H9 (cell line): ENCODE measurements around the gene ZNF684. TPM values are rescaled to one million over a fixed set of nuclear protein-coding genes. Genes with fewer than 3 reads are reported as not detected.

Source experiments
- DNase-seq: peaks from one replicate; pipeline ENCODE4 v3.0.0-alpha.2; 2017
- H2AFZ ChIP-seq: one replicate; pipeline ENCODE4 v1.6.1; 2013; ENCODE audit warnings: mild to moderate bottlenecking, low read length, control low read depth, moderate library complexity
- H2AK5ac ChIP-seq: 2 replicates; pipeline ENCODE4 v1.6.1; 2013; ENCODE audit warnings: low read length, control low read depth, mixed read lengths; ENCODE audit not compliant: insufficient read length
- H2BK120ac ChIP-seq: one replicate; pipeline ENCODE4 v1.6.1; 2013; ENCODE audit warnings: low read depth, mild to moderate bottlenecking, low read length, control low read depth, inconsistent platforms; ENCODE audit not compliant: poor library complexity, severe bottlenecking
- H2BK12ac ChIP-seq: 2 replicates; pipeline ENCODE4 v1.6.1; 2013; ENCODE audit warnings: low read length, control low read depth, mixed read lengths, low read depth; ENCODE audit not compliant: insufficient read length
- H2BK15ac ChIP-seq: 2 replicates; pipeline ENCODE4 v1.6.1; 2013; ENCODE audit warnings: low read depth, low read length, control low read depth
- H2BK20ac ChIP-seq: one replicate; pipeline ENCODE4 v1.6.1; 2013; ENCODE audit warnings: low read depth, mild to moderate bottlenecking, low read length, control low read depth, inconsistent platforms; ENCODE audit not compliant: poor library complexity, severe bottlenecking
- H2BK5ac ChIP-seq: 2 replicates; pipeline ENCODE4 v1.6.1; 2013; ENCODE audit warnings: low read length, control low read depth, mixed read lengths; ENCODE audit not compliant: insufficient read length
- H3K14ac ChIP-seq: 2 replicates; pipeline ENCODE4 v1.6.1; 2013; ENCODE audit warnings: low read length, control low read depth; ENCODE audit not compliant: insufficient read depth
- H3K18ac ChIP-seq: 2 replicates; pipeline ENCODE4 v1.6.1; 2013; ENCODE audit warnings: low read depth, mild to moderate bottlenecking, mixed read lengths, low read length, control low read depth; ENCODE audit not compliant: insufficient read length
- H3K23ac ChIP-seq: 2 replicates; pipeline ENCODE4 v1.6.1; 2013; ENCODE audit warnings: low read length, control low read depth, mixed read lengths, low read depth; ENCODE audit not compliant: insufficient read length
- H3K23me2 ChIP-seq: 2 replicates; pipeline ENCODE4 v1.6.1; 2013; ENCODE audit warnings: low read depth, mild to moderate bottlenecking, mixed read lengths, low read length, control low read depth; ENCODE audit not compliant: insufficient read length, poor library complexity, severe bottlenecking
- H3K27ac ChIP-seq: 2 replicates; pipeline ENCODE4 v1.5.1; 2013; ENCODE audit warnings: low read length, control low read depth, mixed read lengths, low read depth; ENCODE audit not compliant: insufficient read length
- H3K27me3 ChIP-seq: 2 replicates; pipeline ENCODE4 v1.6.1; 2013; ENCODE audit warnings: low read length, control low read depth, inconsistent platforms; ENCODE audit not compliant: insufficient read depth
- H3K4ac ChIP-seq: 2 replicates; pipeline ENCODE4 v1.6.1; 2013; ENCODE audit warnings: low read depth, mild to moderate bottlenecking, control low read depth, inconsistent platforms, low read length, moderate library complexity
- H3K4me1 ChIP-seq: 2 replicates; pipeline ENCODE4 v1.6.1; 2013; ENCODE audit warnings: low read length, control low read depth, inconsistent platforms; ENCODE audit not compliant: insufficient read depth
- H3K4me2 ChIP-seq: 2 replicates; pipeline ENCODE4 v1.6.1; 2013; ENCODE audit warnings: low read length, control low read depth, mixed read lengths; ENCODE audit not compliant: insufficient read length, insufficient read depth
- H3K56ac ChIP-seq: 2 replicates; pipeline ENCODE4 v1.6.1; 2013; ENCODE audit warnings: low read depth, mild to moderate bottlenecking, mixed read lengths, low read length, control low read depth; ENCODE audit not compliant: insufficient read length
- H3K79me1 ChIP-seq: 2 replicates; pipeline ENCODE4 v1.6.1; 2013; ENCODE audit warnings: low read depth, mild to moderate bottlenecking, moderate library complexity, low read length, control low read depth, inconsistent platforms; ENCODE audit not compliant: insufficient read depth, poor library complexity, severe bottlenecking
- H3K79me2 ChIP-seq: 2 replicates; pipeline ENCODE4 v1.6.1; 2013; ENCODE audit warnings: low read length, control low read depth, inconsistent platforms; ENCODE audit not compliant: insufficient read depth
- H3K9ac ChIP-seq: 2 replicates; pipeline ENCODE4 v1.6.1; 2013; ENCODE audit warnings: low read length, control low read depth, mixed read lengths; ENCODE audit not compliant: insufficient read length; ENCODE audit errors: extremely low read depth
- H3K9me3 ChIP-seq: one replicate; pipeline ENCODE4 v1.6.1; 2013; ENCODE audit warnings: low read depth, low read length, inconsistent platforms; ENCODE audit not compliant: control insufficient read depth
- H3T11ph ChIP-seq: one replicate; pipeline ENCODE4 v1.6.1; 2013; ENCODE audit warnings: mild to moderate bottlenecking, low read length, control low read depth, inconsistent platforms
- H4K20me1 ChIP-seq: one replicate; pipeline ENCODE4 v1.6.1; 2013; ENCODE audit not compliant: control insufficient read depth, insufficient read length, insufficient read depth
- H4K5ac ChIP-seq: 2 replicates; pipeline ENCODE4 v1.6.1; 2013; ENCODE audit warnings: low read depth, mild to moderate bottlenecking, mixed read lengths, low read length, control low read depth; ENCODE audit not compliant: insufficient read length
- H4K8ac ChIP-seq: replicated peaks from 2 replicates; pipeline ENCODE4 v1.6.1; 2013; ENCODE audit warnings: low read length, control low read depth, mixed read lengths, low read depth; ENCODE audit not compliant: insufficient read length
- H4K91ac ChIP-seq: 2 replicates; pipeline ENCODE4 v1.6.1; 2013; ENCODE audit warnings: low read depth, mild to moderate bottlenecking, moderate library complexity, mixed read lengths, low read length, control low read depth; ENCODE audit not compliant: insufficient read length
- H3K27ac Mint-ChIP-seq, 3 experiments: 2 replicates in 2 of 3; 3 replicates in 1 of 3; pipeline ENCODE4 v1.8.0; 2020 to 2021; ENCODE audit warnings: mixed read lengths in 3 of 3, mild to moderate bottlenecking in 1 of 3, moderate library complexity in 1 of 3
- H3K27me3 Mint-ChIP-seq: 2 replicates; pipeline ENCODE4 v1.8.0; 2021; ENCODE audit warnings: low read depth, mild to moderate bottlenecking, moderate library complexity, mixed read lengths
- H3K36me3 Mint-ChIP-seq, 3 experiments: 2 replicates in 2 of 3; 3 replicates in 1 of 3; pipeline ENCODE4 v1.8.0; 2020 to 2021; ENCODE audit warnings: low read depth in 3 of 3, mixed read lengths in 3 of 3; ENCODE audit not compliant: insufficient read depth in 1 of 3
- H3K4me1 Mint-ChIP-seq, 2 experiments: 2 replicates each; pipeline ENCODE4 v1.8.0; 2020; ENCODE audit warnings: mixed read lengths in 2 of 2
- H3K4me3 Mint-ChIP-seq, 2 experiments: 2 replicates in 1 of 2; 3 replicates in 1 of 2; pipeline ENCODE4 v1.8.0; 2020 to 2021; ENCODE audit warnings: mild to moderate bottlenecking in 2 of 2, mixed read lengths in 2 of 2, moderate library complexity in 1 of 2
- H3K9me3 Mint-ChIP-seq, 2 experiments: 2 replicates in 1 of 2; 3 replicates in 1 of 2; pipeline ENCODE4 v1.8.0; 2020; ENCODE audit warnings: mild to moderate bottlenecking in 2 of 2, mixed read lengths in 2 of 2, moderate library complexity in 1 of 2
- CTCF ChIP-seq: fragments of 200-600 bp; sonication (generic); conservative IDR thresholded peaks from 3 replicates; pipeline ENCODE4 v1.8.0; 2021; ENCODE audit warnings: antibody characterized with exemption, mild to moderate bottlenecking
- WGBS: extraction: QIAGEN DNeasy Blood & Tissue Kit; methylation state at CpG from one replicate; pipeline ENCODE4 v1.1.7; 2013; ENCODE audit warnings: missing lambda C conversion rate, low lambda C conversion rate, mixed read lengths; ENCODE audit not compliant: insufficient read length; ENCODE audit errors: extremely low coverage; 5-methylcytosine and 5-hydroxymethylcytosine counted together
- total RNA-seq: library from RNA; stranded (reverse); gene quantifications from 2 replicates; pipeline ENCODE4 v1.2.1, GENCODE V29; 2021

Gene ZNF684
- total RNA-seq, 1 experiment from 2014 or later: 6.5 TPM

DNA sequence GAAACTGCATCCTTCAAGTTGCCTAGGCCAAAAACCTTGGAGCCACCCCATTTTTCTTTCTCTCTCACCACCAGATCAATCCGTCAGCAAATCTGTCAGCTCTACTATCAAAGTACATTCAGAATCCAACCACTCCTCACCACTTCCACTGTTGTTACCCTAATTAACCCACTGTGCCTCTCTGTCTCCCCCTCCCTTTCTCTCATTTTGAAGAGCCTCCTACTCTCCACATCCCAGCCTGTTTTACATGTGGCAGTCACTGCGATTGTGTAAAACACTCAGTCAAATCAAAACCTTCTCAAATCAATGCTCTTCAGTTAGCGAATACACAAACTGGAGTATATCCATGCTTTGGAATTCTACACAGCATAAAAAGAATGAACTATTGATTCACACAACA, 33.1 kb downstream of the ZNF684 start:
- H3K27me3 Mint-ChIP-seq: no peaks in the 10 kb centered on the region
- H4K20me1 ChIP-seq: no peaks in the 10 kb centered on the region
- no peak overlapping the region for H3K27ac ChIP-seq
- H4K5ac ChIP-seq: no peak overlapping the region
- H3T11ph ChIP-seq: no peak overlapping the region
- no peak overlapping the region for H2BK120ac ChIP-seq
- no CpG with 5 or more reads among the region's 3 CpGs for WGBS
- H3K9ac ChIP-seq: no peak overlapping the region
- H3K4me3 Mint-ChIP-seq: no peak overlapping the region
- no peaks in the 10 kb centered on the region for H3K79me1 ChIP-seq
- no peaks in the 10 kb centered on the region for H3K9me3 ChIP-seq
- TF ChIP-seq CTCF: no peak
- H3K9me3 Mint-ChIP-seq: peaks cover 5% of the 10 kb centered on the region in 2 experiments; a peak in 3 of 5 replicates
- H2BK20ac ChIP-seq: no peak overlapping the region
- no peak overlapping the region for H4K8ac ChIP-seq
- H3K79me2 ChIP-seq: no peaks in the 10 kb centered on the region
- no peak overlapping the region for H2BK12ac ChIP-seq
- no peak for DNase-seq
- no peaks in the 10 kb centered on the region; the same call in 1 of the 2 replicates for H3K27me3 ChIP-seq
- H3K56ac ChIP-seq: no peak overlapping the region
- H3K18ac ChIP-seq: no peak overlapping the region
- no peak overlapping the region for H3K4ac ChIP-seq
- no peak overlapping the region for H2BK15ac ChIP-seq
- H2AFZ ChIP-seq: no peak overlapping the region
- no peaks in the 10 kb centered on the region for H3K23me2 ChIP-seq
- H4K91ac ChIP-seq: no peak overlapping the region
- 0 out of 7 replicates have a peak, but pooled peaks cover 0 to 3% (median 0%) of the 10 kb centered on the region in 3 experiments for H3K36me3 Mint-ChIP-seq
- H3K4me2 ChIP-seq: no peak overlapping the region
- H3K4me1 Mint-ChIP-seq: peaks cover 0 to 4% of the 10 kb centered on the region in 2 experiments; a peak in 2 of 4 replicates
- H3K14ac ChIP-seq: no peak overlapping the region
- no peak overlapping the region for H3K23ac ChIP-seq
- H2BK5ac ChIP-seq: no peak overlapping the region
- no peak overlapping the region for H3K27ac Mint-ChIP-seq
- H3K4me1 ChIP-seq: no peaks in the 10 kb centered on the region
- H2AK5ac ChIP-seq: no peak overlapping the region
